ENCODE data around the gene NLRC5.

GRCh38 chr16:56989988-56990387, 631 bp downstream of the NLRC5 start:
- TF ChIP-seq ARNTL (CRISPR knock-in tag; IDR thresholded peaks at IDR 0.05; ENCODE audit: borderline replicate concordance, low read depth) = no peak
- TF ChIP-seq TOX (CRISPR knock-in tag; IDR thresholded peaks at IDR 0.05; ENCODE audit: borderline replicate concordance) = no peak
- TF ChIP-seq ZFP30 (CRISPR knock-in tag; IDR thresholded peaks at IDR 0.05) = no peak
- no peak for TF ChIP-seq ZNF565 (CRISPR knock-in tag; conservative IDR thresholded peaks at IDR 0.05; ENCODE audit: low read depth)

All from SK-N-SH treated with all-trans-retinoic acid at 6 μM for 48 hours (cell line).